ENCODE results near the gene EHF.

- no peak for TF ChIP-seq EZH2 (IDR thresholded peaks at IDR 0.05; ENCODE audit: insufficient read depth, poor library complexity, severe bottlenecking)
- no peak for TF ChIP-seq EZH2phosphoT487 (IDR thresholded peaks at IDR 0.05; ENCODE audit: insufficient read depth, low read depth)
Measured at GRCh38 chr11:34576331-34576730, 44.6 kb upstream of the EHF start.
